ENCODE data around the gene PPARGC1A. TPM values are rescaled to one million over a fixed set of nuclear protein-coding genes. Genes with fewer than 3 reads are reported as not detected.

PPARGC1A gene
- total RNA-seq, 3 donors from 2014 or later (not counting 1 experiment from before 2014, with no cell fraction given): not detected

DNA sequence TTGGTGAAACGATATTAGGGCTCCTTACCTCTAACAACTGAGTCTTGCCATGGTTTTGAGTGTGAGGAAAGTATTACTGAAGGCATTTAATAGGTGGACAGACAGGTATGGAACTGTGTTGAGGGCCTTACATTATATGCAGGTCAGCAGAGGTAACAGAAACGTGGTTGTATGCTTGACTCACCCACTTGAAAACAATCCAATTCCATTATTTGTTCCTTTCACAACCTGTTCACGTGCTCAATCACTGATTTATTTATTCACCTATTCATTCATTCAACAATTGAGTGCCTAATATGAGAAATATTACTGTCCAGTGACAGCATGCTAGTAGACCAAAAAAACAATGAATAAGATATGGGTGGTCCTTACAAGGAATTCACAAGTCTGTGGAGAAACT lies 33.3 kb upstream of the PPARGC1A start:
- intact Hi-C loops (cut with micrococcal nuclease): no loop called here
- peaks cover 9 to 16% of the 10 kb centered on the region in 2 donors for H3K9me3 Mint-ChIP-seq
- TF ChIP-seq, protein P1, sequence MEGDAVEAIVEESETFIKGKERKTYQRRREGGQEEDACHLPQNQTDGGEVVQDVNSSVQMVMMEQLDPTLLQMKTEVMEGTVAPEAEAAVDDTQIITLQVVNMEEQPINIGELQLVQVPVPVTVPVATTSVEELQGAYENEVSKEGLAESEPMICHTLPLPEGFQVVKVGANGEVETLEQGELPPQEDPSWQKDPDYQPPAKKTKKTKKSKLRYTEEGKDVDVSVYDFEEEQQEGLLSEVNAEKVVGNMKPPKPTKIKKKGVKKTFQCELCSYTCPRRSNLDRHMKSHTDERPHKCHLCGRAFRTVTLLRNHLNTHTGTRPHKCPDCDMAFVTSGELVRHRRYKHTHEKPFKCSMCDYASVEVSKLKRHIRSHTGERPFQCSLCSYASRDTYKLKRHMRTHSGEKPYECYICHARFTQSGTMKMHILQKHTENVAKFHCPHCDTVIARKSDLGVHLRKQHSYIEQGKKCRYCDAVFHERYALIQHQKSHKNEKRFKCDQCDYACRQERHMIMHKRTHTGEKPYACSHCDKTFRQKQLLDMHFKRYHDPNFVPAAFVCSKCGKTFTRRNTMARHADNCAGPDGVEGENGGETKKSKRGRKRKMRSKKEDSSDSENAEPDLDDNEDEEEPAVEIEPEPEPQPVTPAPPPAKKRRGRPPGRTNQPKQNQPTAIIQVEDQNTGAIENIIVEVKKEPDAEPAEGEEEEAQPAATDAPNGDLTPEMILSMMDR (IDR thresholded peaks at IDR 0.05): no peak
- no peaks in the 10 kb centered on the region for H3K27me3 Mint-ChIP-seq (ENCODE audit: low read depth in 2 of 2)
- Histone ChIP-seq H3K4me3 (ENCODE audit: low read length) (no peak overlapping the region), H3K27me3 (ENCODE audit: control insufficient read depth, insufficient read depth, low read length) (no peaks in the 10 kb centered on the region), H3K4me1 (ENCODE audit: control insufficient read depth, insufficient read depth, low read length) (no peaks in the 10 kb centered on the region), H3K27ac (ENCODE audit: low read length) (no peak overlapping the region), H3K9me3 (ENCODE audit: control insufficient read depth, insufficient read depth, low read length) (no peaks in the 10 kb centered on the region), H3K36me3 (ENCODE audit: control insufficient read depth, insufficient read depth, low read length) (no peaks in the 10 kb centered on the region)
- H3K4me1 Mint-ChIP-seq: no peaks in the 10 kb centered on the region
- ATAC-seq: no peak
- 67% methylated on average over 2 of the region's 3 CpGs for WGBS (ENCODE audit: insufficient coverage)
- no peaks in the 10 kb centered on the region for H3K36me3 Mint-ChIP-seq
- no peak overlapping the region for H3K27ac Mint-ChIP-seq
- H3K4me3 Mint-ChIP-seq: no peak overlapping the region
- DNase-seq: no peak

DNA sequence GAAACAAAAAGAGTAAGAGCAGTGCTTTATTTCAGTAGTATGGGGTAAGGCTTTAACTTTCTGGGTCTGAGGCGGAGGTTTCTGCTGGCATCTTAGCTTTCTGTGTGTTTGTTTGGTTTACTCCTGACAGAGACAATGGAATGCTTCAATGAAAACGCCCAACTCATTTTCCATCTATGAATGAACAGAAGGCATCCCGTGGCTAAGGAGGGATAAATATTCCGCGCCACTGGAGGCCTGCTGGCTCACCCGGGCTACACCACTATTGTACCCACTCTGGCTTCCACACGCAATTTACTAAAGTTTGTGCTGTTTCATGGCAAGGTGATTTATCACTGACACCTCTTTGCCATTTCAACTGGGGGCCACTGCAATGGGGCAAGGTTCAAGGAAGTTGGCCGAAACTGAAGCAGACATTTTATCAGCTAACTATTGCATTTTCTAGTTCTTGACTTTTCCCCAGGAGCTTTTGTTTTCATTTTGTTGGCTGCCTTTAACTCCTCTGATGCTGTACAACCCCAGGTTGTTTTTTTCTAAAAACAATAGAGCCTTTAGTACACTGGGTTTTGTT lies 32.8 kb upstream of the PPARGC1A start:
- TF ChIP-seq, protein P1 (IDR thresholded peaks at IDR 0.05): no peak
- WGBS (ENCODE audit: insufficient coverage): 88% methylated on average over 8 of the region's 8 CpGs
- no peaks in the 10 kb centered on the region for H3K4me1 Mint-ChIP-seq

DNA sequence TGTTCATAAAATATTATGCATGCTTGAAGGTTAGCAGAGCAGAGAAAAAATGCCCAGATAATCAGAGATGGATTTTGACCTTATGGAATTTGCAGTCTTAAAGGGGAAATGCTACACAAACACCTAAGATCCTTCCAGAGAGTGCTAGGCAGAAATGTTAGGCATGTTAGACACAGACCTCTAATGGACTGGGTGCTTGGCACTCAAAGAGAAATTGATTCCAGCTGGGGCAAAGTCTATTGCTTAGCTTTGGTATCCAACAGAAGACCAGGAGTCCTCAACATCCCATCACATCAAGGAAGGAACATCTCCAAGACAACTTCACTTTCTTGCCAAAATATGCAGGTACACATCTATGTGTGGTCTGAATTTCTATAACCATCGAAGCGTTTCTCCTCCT lies 32.2 kb upstream of the PPARGC1A start:
- no peaks in the 10 kb centered on the region for H3K36me3 Mint-ChIP-seq
- ATAC-seq: no peak
- H3K4me1 Mint-ChIP-seq: no peaks in the 10 kb centered on the region
- TF ChIP-seq, protein P1 (IDR thresholded peaks at IDR 0.05): no peak
- no peak overlapping the region for H3K27ac ChIP-seq (ENCODE audit: low read length)
- H3K27me3 ChIP-seq (ENCODE audit: control insufficient read depth, insufficient read depth, low read length): no peaks in the 10 kb centered on the region
- H3K9me3 ChIP-seq (ENCODE audit: control insufficient read depth, insufficient read depth, low read length): no peaks in the 10 kb centered on the region
- no peaks in the 10 kb centered on the region for H3K36me3 ChIP-seq (ENCODE audit: control insufficient read depth, insufficient read depth, low read length)
- peaks cover 9 to 16% of the 10 kb centered on the region in 2 donors for H3K9me3 Mint-ChIP-seq
- no peak overlapping the region for H3K4me3 ChIP-seq (ENCODE audit: low read length)
- no peak overlapping the region for H3K27ac Mint-ChIP-seq
- DNase-seq: no peak
- H3K4me3 Mint-ChIP-seq: no peak overlapping the region
- intact Hi-C loops (cut with micrococcal nuclease): no loop called here
- no peaks in the 10 kb centered on the region for H3K4me1 ChIP-seq (ENCODE audit: control insufficient read depth, insufficient read depth, low read length)
- no CpG with 5 or more reads among the region's 2 CpGs for WGBS (ENCODE audit: insufficient coverage)
- no peaks in the 10 kb centered on the region for H3K27me3 Mint-ChIP-seq (ENCODE audit: low read depth in 2 of 2)

More for the DNA sequence above, 32.8 kb upstream of the PPARGC1A start:
- H3K36me3 ChIP-seq (ENCODE audit: control insufficient read depth, insufficient read depth, low read length): no peaks in the 10 kb centered on the region
- no peak for ATAC-seq
- H3K36me3 Mint-ChIP-seq: no peaks in the 10 kb centered on the region
- peaks cover 9 to 16% of the 10 kb centered on the region in 2 donors for H3K9me3 Mint-ChIP-seq
- H3K27me3 ChIP-seq (ENCODE audit: control insufficient read depth, insufficient read depth, low read length): no peaks in the 10 kb centered on the region
- H3K4me3 ChIP-seq (ENCODE audit: low read length): no peak overlapping the region
- no peak overlapping the region for H3K4me3 Mint-ChIP-seq
- no peaks in the 10 kb centered on the region for H3K27me3 Mint-ChIP-seq (ENCODE audit: low read depth in 2 of 2)
- no peaks in the 10 kb centered on the region for H3K9me3 ChIP-seq (ENCODE audit: control insufficient read depth, insufficient read depth, low read length)
- H3K27ac ChIP-seq (ENCODE audit: low read length): no peak overlapping the region
- no peak overlapping the region for H3K27ac Mint-ChIP-seq
- DNase-seq: no peak
- intact Hi-C loops (cut with micrococcal nuclease): no loop called here
- H3K4me1 ChIP-seq (ENCODE audit: control insufficient read depth, insufficient read depth, low read length): no peaks in the 10 kb centered on the region

DNA sequence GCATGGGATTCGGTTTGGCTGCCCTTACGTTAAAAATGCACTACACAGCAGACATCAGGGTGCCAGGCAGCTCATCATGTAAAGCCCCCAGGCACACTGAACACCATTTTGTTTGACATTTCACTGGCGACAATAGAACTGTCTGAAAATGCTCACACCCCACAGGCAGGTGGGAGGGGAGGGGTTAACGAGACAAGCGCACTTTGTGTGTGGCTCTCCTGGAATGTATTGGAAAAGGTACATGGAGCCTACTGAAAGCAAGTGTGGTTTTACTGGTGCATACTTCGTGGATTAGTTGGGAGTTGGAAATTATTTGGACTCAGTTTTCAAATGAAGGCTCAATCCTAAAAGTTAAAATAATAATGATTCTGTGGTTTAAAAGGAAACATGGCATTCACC lies 31.6 kb upstream of the PPARGC1A start:
- WGBS (ENCODE audit: insufficient coverage): 87% methylated on average over 5 of the region's 6 CpGs
- ATAC-seq (no peak), DNase-seq (no peak)
- Mint-ChIP-seq H3K4me3 (no peak overlapping the region), H3K4me1 (no peaks in the 10 kb centered on the region), H3K36me3 (no peaks in the 10 kb centered on the region), H3K27ac (no peak overlapping the region), H3K27me3 (ENCODE audit: low read depth in 2 of 2) (no peaks in the 10 kb centered on the region), H3K9me3 (peaks cover 7 to 16% of the 10 kb centered on the region in 2 donors)
- no peak overlapping the region for H3K27ac ChIP-seq (ENCODE audit: low read length)
- no peaks in the 10 kb centered on the region for H3K36me3 ChIP-seq (ENCODE audit: control insufficient read depth, insufficient read depth, low read length)
- intact Hi-C loops (cut with micrococcal nuclease): no loop called here
- TF ChIP-seq, protein P1 (IDR thresholded peaks at IDR 0.05): no peak
- H3K27me3 ChIP-seq (ENCODE audit: control insufficient read depth, insufficient read depth, low read length): no peaks in the 10 kb centered on the region
- H3K9me3 ChIP-seq (ENCODE audit: control insufficient read depth, insufficient read depth, low read length): no peaks in the 10 kb centered on the region
- H3K4me3 ChIP-seq (ENCODE audit: low read length): no peak overlapping the region
- H3K4me1 ChIP-seq (ENCODE audit: control insufficient read depth, insufficient read depth, low read length): no peaks in the 10 kb centered on the region
